ENCODE measurements around the gene LLGL1. TPM values are rescaled to one million over a fixed set of nuclear protein-coding genes. Genes with fewer than 3 reads are reported as not detected.

The LLGL1 gene
- total RNA-seq, 1 experiment from 2014 or later, result 16.4 TPM

DNA sequence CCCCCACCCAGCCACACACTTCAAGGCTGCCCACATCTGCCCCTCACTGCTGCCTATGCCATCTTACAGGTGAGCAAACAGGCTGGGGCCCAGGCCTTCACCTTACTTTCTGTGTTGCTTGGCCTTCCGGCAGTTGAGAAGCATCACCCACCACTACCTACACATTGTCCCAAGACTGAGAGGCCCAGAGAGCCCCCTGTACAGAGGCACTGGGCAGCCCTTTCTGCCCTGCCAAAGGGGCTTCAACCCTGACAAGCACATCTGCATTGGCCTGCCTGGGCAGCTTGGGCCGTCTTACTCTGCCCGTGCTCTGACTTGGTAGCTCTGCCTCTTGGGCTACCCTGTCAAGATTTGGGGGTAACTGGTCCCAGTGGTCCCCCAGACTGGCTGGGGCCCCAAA, 36.2 kb downstream of the LLGL1 start:
- TF ChIP-seq, protein P1, sequence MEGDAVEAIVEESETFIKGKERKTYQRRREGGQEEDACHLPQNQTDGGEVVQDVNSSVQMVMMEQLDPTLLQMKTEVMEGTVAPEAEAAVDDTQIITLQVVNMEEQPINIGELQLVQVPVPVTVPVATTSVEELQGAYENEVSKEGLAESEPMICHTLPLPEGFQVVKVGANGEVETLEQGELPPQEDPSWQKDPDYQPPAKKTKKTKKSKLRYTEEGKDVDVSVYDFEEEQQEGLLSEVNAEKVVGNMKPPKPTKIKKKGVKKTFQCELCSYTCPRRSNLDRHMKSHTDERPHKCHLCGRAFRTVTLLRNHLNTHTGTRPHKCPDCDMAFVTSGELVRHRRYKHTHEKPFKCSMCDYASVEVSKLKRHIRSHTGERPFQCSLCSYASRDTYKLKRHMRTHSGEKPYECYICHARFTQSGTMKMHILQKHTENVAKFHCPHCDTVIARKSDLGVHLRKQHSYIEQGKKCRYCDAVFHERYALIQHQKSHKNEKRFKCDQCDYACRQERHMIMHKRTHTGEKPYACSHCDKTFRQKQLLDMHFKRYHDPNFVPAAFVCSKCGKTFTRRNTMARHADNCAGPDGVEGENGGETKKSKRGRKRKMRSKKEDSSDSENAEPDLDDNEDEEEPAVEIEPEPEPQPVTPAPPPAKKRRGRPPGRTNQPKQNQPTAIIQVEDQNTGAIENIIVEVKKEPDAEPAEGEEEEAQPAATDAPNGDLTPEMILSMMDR (IDR thresholded peaks at IDR 0.05; ENCODE audit: unreplicated experiment), result no peak
- DNase-seq (ENCODE audit: unreplicated experiment), result no peak
- Mint-ChIP-seq H3K4me1 (ENCODE audit: insufficient read depth, unreplicated experiment) (peaks cover 11% of the 10 kb centered on the region), H3K9me3 (ENCODE audit: unreplicated experiment) (no peaks in the 10 kb centered on the region), H3K4me3 (ENCODE audit: unreplicated experiment) (peak overlapping the region; percentile 82), H3K36me3 (ENCODE audit: insufficient read depth, unreplicated experiment) (peaks cover 30% of the 10 kb centered on the region), H3K27ac (ENCODE audit: low read depth, unreplicated experiment) (peak overlapping the region; percentile 79), H3K27me3 (ENCODE audit: insufficient read depth, unreplicated experiment) (no peaks in the 10 kb centered on the region)
- intact Hi-C loops (cut with micrococcal nuclease), result loop anchor here (2.0 kb wide), 1 partner anchor 53 kb away; the partner anchor contains the start of genes SMCR8 and TOP3A
- ChIA-PET POLR2A (interaction anchor here (0.6 to 1.9 kb wide), 8 partner anchors 10 to 1810 kb away, joined by 3 to 10 read pairs (median 4); partner anchors contain the start of genes ALKBH5, SMCR8 and TOP3A), CTCF (interaction anchor here (0.6 kb wide), 1 partner anchor 26 kb away, joined by 3 read pairs; no protein-coding TSS in a partner anchor)
- BruUV-seq (replicated peaks), result no TSS peak

DNA sequence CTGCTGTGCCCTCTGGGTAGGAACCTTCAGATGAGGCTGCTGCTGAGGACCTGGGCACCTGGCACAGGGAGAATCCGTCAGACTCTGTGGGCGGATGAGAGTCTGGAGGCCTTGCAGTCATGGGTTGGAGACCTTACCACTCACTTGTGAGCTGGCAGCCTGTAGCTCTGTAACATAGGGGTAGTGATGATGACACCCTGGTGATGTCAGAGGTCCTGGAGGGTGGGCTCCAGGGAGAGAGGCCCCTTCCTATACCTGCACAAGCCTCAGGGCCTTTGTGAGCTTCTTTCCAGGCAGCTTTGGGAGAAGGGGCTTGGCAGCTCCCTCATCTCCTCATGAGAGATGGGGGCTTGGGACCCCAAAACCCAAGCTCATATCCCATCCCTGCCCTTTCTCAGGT, 36.7 kb downstream of the LLGL1 start:
- POLR2A ChIA-PET, result interaction anchor here (0.6 to 1.2 kb wide), 2 partner anchors 53 to 1809 kb away, joined by 3 to 4 read pairs; partner anchors contain the start of genes SMCR8 and TOP3A
- TF ChIP-seq, protein P1 (IDR thresholded peaks at IDR 0.05; ENCODE audit: unreplicated experiment), result no peak
- intact Hi-C loops (cut with micrococcal nuclease), result no loop called here
- Mint-ChIP-seq H3K4me3 (ENCODE audit: unreplicated experiment) (peak overlapping the region; percentile 82), H3K27ac (ENCODE audit: low read depth, unreplicated experiment) (peak overlapping the region; percentile 31), H3K27me3 (ENCODE audit: insufficient read depth, unreplicated experiment) (no peaks in the 10 kb centered on the region), H3K4me1 (ENCODE audit: insufficient read depth, unreplicated experiment) (peaks cover 11% of the 10 kb centered on the region), H3K9me3 (ENCODE audit: unreplicated experiment) (no peaks in the 10 kb centered on the region), H3K36me3 (ENCODE audit: insufficient read depth, unreplicated experiment) (peaks cover 26% of the 10 kb centered on the region)
- CTCF ChIA-PET, result no interaction called here
- no peak for DNase-seq (ENCODE audit: unreplicated experiment)
- BruUV-seq (replicated peaks), result no TSS peak

- BruUV-seq (replicated peaks), result no TSS peak
- no peaks in the 10 kb centered on the region for H3K27me3 Mint-ChIP-seq (ENCODE audit: insufficient read depth, unreplicated experiment)
- ChIA-PET CTCF (interaction anchor here (0.6 to 1.2 kb wide), 3 partner anchors 46 to 698 kb away, joined by 3 to 4 read pairs (median 4); no protein-coding TSS in a partner anchor), POLR2A (interaction anchor here (1.2 kb wide), 1 partner anchor 52 kb away, joined by 4 read pairs; the partner anchor contains the start of genes SMCR8 and TOP3A)
- intact Hi-C loops (cut with micrococcal nuclease), result no loop called here
- no peaks in the 10 kb centered on the region for H3K9me3 Mint-ChIP-seq (ENCODE audit: unreplicated experiment)
- TF ChIP-seq, protein P1 (IDR thresholded peaks at IDR 0.05; ENCODE audit: unreplicated experiment), result no peak
- H3K4me3 Mint-ChIP-seq (ENCODE audit: unreplicated experiment), result no peak overlapping the region
- no peak for DNase-seq (ENCODE audit: unreplicated experiment)
- H3K27ac Mint-ChIP-seq (ENCODE audit: low read depth, unreplicated experiment), result peak overlapping the region; percentile 31
- H3K4me1 Mint-ChIP-seq (ENCODE audit: insufficient read depth, unreplicated experiment), result peaks cover 10% of the 10 kb centered on the region
- peaks cover 21% of the 10 kb centered on the region for H3K36me3 Mint-ChIP-seq (ENCODE audit: insufficient read depth, unreplicated experiment)
These were observed 37.2 kb downstream of the LLGL1 start for GRCh38 chr17:18262641-18263040.

DNA sequence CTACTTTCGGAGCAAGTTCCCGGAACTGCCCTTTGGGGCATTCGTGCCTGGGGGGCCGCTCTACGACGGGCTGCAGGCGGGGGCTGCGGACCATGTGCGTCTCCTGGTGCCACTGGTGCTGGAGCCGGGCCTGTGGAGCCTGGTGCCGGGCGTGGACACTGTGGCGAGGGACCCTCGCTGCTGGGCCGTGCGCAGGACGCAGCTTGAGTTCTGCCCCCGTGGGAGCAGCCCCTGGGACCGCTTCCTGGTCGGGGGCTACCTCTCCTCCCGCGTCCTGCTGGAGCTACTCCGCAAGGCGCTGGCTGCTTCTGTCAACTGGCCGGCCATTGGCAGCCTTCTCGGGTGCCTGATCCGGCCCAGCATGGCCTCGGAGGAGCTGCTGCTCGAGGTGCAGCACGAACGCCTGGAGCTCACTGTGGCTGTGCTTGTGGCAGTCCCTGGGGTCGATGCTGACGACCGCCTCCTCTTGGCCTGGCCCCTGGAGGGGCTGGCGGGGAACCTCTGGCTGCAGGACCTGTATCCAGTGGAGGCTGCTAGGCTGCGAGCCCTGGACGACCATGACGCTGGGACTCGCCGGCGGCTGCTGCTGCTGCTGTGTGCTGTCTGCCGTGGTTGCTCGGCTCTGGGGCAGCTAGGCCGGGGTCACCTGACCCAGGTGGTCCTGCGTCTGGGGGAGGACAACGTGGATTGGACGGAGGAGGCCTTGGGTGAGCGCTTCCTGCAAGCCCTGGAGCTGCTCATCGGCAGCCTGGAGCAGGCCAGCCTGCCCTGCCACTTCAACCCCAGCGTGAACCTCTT, 38.6 kb downstream of the LLGL1 start:
- Mint-ChIP-seq H3K4me3 (ENCODE audit: unreplicated experiment) (no peak overlapping the region), H3K36me3 (ENCODE audit: insufficient read depth, unreplicated experiment) (peaks cover 16% of the 10 kb centered on the region), H3K27me3 (ENCODE audit: insufficient read depth, unreplicated experiment) (no peaks in the 10 kb centered on the region), H3K27ac (ENCODE audit: low read depth, unreplicated experiment) (no peak overlapping the region), H3K9me3 (ENCODE audit: unreplicated experiment) (no peaks in the 10 kb centered on the region), H3K4me1 (ENCODE audit: insufficient read depth, unreplicated experiment) (peaks cover 6% of the 10 kb centered on the region)
- TF ChIP-seq, protein P1 (IDR thresholded peaks at IDR 0.05; ENCODE audit: unreplicated experiment), result no peak
- no TSS peak for BruUV-seq (replicated peaks)
- intact Hi-C loops (cut with micrococcal nuclease), result no loop called here
- DNase-seq (ENCODE audit: unreplicated experiment), result no peak
- ChIA-PET CTCF (interaction anchor here (1.2 to 1.3 kb wide), 3 partner anchors 10 to 56 kb away, joined by 3 read pairs; no protein-coding TSS in a partner anchor), POLR2A (no interaction called here)

Data from MCF 10A (cell line).